Body of pancreas (tissue), 4 donors: ENCODE measurements around the gene LSM14B. TPM values are rescaled to one million over a fixed set of nuclear protein-coding genes. Genes with fewer than 3 reads are reported as not detected.
A peak's percentile ranks its signal among the peaks of the same experiment; 100 is the strongest.

ENCODE experiments used
- ATAC-seq: fragments of 150-250 bp; one replicate; pipeline ENCODE4 v1.9.1; 2016
- DNase-seq, 4 donors: peaks; one replicate each; pipeline ENCODE4 v3.0.0-alpha.2; 2019
- H3K27ac ChIP-seq, 4 donors: fragments of 200-600 bp; sonication (generic); 1 replicate in 3 of 4; 2 replicates in 1 of 4; pipeline versions ENCODE4 v1.5.1 to v1.6.1; 2016 to 2019; ENCODE audit warnings: mild to moderate bottlenecking in 1 of 4, mixed read lengths in 1 of 4, moderate library complexity in 1 of 4
- H3K27me3 ChIP-seq, 2 donors: fragments of 200-600 bp; sonication (generic); one replicate each; pipeline ENCODE4 v1.6.0; 2016; ENCODE audit warnings: mild to moderate bottlenecking in 1 of 2
- H3K36me3 ChIP-seq, 2 donors: fragments of 200-600 bp; sonication (generic); replicated peaks in 1 of 2; 2 replicates each; pipeline ENCODE4 v1.5.1; 2016; ENCODE audit warnings: low read depth in 2 of 2; ENCODE audit not compliant: insufficient read depth in 1 of 2
- H3K4me1 ChIP-seq: fragments of 200-600 bp; sonication (generic); one replicate; pipeline ENCODE4 v1.6.0; 2016
- H3K4me3 ChIP-seq, 2 donors: fragments of 200-600 bp; sonication (generic); 1 replicate in 1 of 2; 2 replicates in 1 of 2; pipeline ENCODE4 v1.5.1; 2016 to 2019
- H3K9me3 ChIP-seq, 3 donors: fragments of 200-600 bp; sonication (generic); 1 replicate in 2 of 3; 2 replicates in 1 of 3; pipeline ENCODE4 v1.5.1; 2016
- CTCF ChIP-seq, 7 experiments: fragments of 450-650 bp in 4 of 7; fragments of 200-600 bp in 3 of 7; sonication (generic) in 3 of 7; IDR thresholded peaks; one replicate each; pipeline ENCODE4 v1.5.1; 2016 to 2019; ENCODE audit warnings: antibody characterized with exemption in 7 of 7
- POLR2A ChIP-seq, 3 donors: fragments of 450-650 bp; IDR thresholded peaks; one replicate each; pipeline ENCODE4 v1.6.1; 2016; ENCODE audit warnings: antibody characterized with exemption in 3 of 3, mild to moderate bottlenecking in 2 of 3
- WGBS, 2 donors: methylation state at CpG; one replicate each; pipeline ENCODE4 v1.1.5; 2017; 5-methylcytosine and 5-hydroxymethylcytosine counted together
- intact Hi-C: fragments of 100-400 bp; cut with DNase I; formaldehyde crosslinking; loops from one replicate; pipeline ENCODE4 v1.15.1; 2023
- total RNA-seq, 2 donors: library from RNA; depleted of rRNA; stranded (reverse); fragments of >200 nt; gene quantifications; one replicate each; pipeline ENCODE4 v1.1.0, GENCODE V29; 2016

Gene LSM14B
- total RNA-seq, 2 donors from 2014 or later: 11.5 to 12.2 TPM

GRCh38 chr20:62136283-62137091 lies 14.2 kb downstream of the LSM14B start:
- H3K27ac ChIP-seq: peak overlapping the region in 1 of 4 donors; percentile 10
- H3K27me3 ChIP-seq: no peaks in the 10 kb centered on the region
- peak; percentile 65 to 85 (median 78) for DNase-seq
- H3K36me3 ChIP-seq: peaks cover 13 to 43% of the 10 kb centered on the region in 2 donors
- peak; percentile 51 for ATAC-seq
- 46% methylated on average over 8 of the region's 8 CpGs for WGBS, 2 donors
- intact Hi-C loops: loop anchor here (5.0 kb wide), 1 partner anchor 109 kb away; no protein-coding TSS in a partner anchor
- TF ChIP-seq POLR2A (IDR thresholded peaks at IDR 0.05): no peak
- peak; percentile 55 to 82 (median 77) for TF ChIP-seq CTCF (IDR thresholded peaks at IDR 0.05)
- no peak overlapping the region for H3K4me3 ChIP-seq
- no peaks in the 10 kb centered on the region for H3K9me3 ChIP-seq
- peaks cover 14% of the 10 kb centered on the region for H3K4me1 ChIP-seq

- H3K4me3 ChIP-seq: no peak overlapping the region
- TF ChIP-seq CTCF (IDR thresholded peaks at IDR 0.05): no peak
- no peak for TF ChIP-seq POLR2A (IDR thresholded peaks at IDR 0.05)
- no peak overlapping the region for H3K27ac ChIP-seq
- no peak for DNase-seq
- H3K36me3 ChIP-seq: peaks cover 13 to 38% of the 10 kb centered on the region in 2 donors
- no peaks in the 10 kb centered on the region for H3K27me3 ChIP-seq
- H3K9me3 ChIP-seq: no peaks in the 10 kb centered on the region
- H3K4me1 ChIP-seq: peaks cover 20% of the 10 kb centered on the region
- WGBS, 2 donors: 66 to 78% methylated on average over 6 of the region's 6 CpGs
- no peak for ATAC-seq
- intact Hi-C loops: loop anchor here (5.0 kb wide), 1 partner anchor 110 kb away; no protein-coding TSS in a partner anchor
These were observed 14.8 kb downstream of the LSM14B start for GRCh38 chr20:62137092-62137384.

GRCh38 chr20:62137478-62138203 lies 15.4 kb downstream of the LSM14B start:
- H3K27ac ChIP-seq: no peak overlapping the region
- H3K36me3 ChIP-seq: peaks cover 13 to 35% of the 10 kb centered on the region in 2 donors
- no peak overlapping the region for H3K4me3 ChIP-seq
- DNase-seq (no peak), ATAC-seq (no peak)
- no peaks in the 10 kb centered on the region for H3K9me3 ChIP-seq
- no peak for TF ChIP-seq POLR2A (IDR thresholded peaks at IDR 0.05)
- TF ChIP-seq CTCF (IDR thresholded peaks at IDR 0.05): no peak
- H3K27me3 ChIP-seq: no peaks in the 10 kb centered on the region
- intact Hi-C loops: loop anchor here (5.0 kb wide), 1 partner anchor 110 kb away; no protein-coding TSS in a partner anchor
- WGBS, 2 donors: 69 to 79% methylated on average over 8 of the region's 8 CpGs
- H3K4me1 ChIP-seq: peaks cover 23% of the 10 kb centered on the region

GRCh38 chr20:62138204-62138543 lies 15.9 kb downstream of the LSM14B start:
- H3K36me3 ChIP-seq: peaks cover 13 to 34% of the 10 kb centered on the region in 2 donors
- ATAC-seq (no peak), DNase-seq (no peak)

More at GRCh38 chr20:62138204-62138543, 15.9 kb downstream of the LSM14B start:
- TF ChIP-seq POLR2A (IDR thresholded peaks at IDR 0.05) (no peak), CTCF (IDR thresholded peaks at IDR 0.05) (no peak)
- Histone ChIP-seq H3K27me3 (no peaks in the 10 kb centered on the region), H3K4me3 (no peak overlapping the region), H3K4me1 (peaks cover 23% of the 10 kb centered on the region), H3K9me3 (no peaks in the 10 kb centered on the region), H3K27ac (no peak overlapping the region)
- intact Hi-C loops: loop anchor here (5.0 kb wide), 1 partner anchor 111 kb away; no protein-coding TSS in a partner anchor
- WGBS, 2 donors: 80 to 88% methylated on average over 9 to 11 of the region's 11 CpGs
